ENCODE measurements around the gene DRD1.

DRD1 gene

GRCh38 chr5:175444060-175444904 lies at the start of gene DRD1:
Gene DRD1, minus strand, starts transcription at chr5:175444182. Its CDS starts 1,083 bp downstream, at chr5:175443099.
- peak; percentile 21 for DNase-seq

GRCh38 chr5:175493726-175494125 lies 49.7 kb upstream of the DRD1 start:
- DNase-seq = no peak

- DNase-seq = no peak
Measured at GRCh38 chr5:175493260-175493659, 49.3 kb upstream of the DRD1 start.

- no peak for DNase-seq
Measured at GRCh38 chr5:175491223-175491622, 47.2 kb upstream of the DRD1 start.

DNA sequence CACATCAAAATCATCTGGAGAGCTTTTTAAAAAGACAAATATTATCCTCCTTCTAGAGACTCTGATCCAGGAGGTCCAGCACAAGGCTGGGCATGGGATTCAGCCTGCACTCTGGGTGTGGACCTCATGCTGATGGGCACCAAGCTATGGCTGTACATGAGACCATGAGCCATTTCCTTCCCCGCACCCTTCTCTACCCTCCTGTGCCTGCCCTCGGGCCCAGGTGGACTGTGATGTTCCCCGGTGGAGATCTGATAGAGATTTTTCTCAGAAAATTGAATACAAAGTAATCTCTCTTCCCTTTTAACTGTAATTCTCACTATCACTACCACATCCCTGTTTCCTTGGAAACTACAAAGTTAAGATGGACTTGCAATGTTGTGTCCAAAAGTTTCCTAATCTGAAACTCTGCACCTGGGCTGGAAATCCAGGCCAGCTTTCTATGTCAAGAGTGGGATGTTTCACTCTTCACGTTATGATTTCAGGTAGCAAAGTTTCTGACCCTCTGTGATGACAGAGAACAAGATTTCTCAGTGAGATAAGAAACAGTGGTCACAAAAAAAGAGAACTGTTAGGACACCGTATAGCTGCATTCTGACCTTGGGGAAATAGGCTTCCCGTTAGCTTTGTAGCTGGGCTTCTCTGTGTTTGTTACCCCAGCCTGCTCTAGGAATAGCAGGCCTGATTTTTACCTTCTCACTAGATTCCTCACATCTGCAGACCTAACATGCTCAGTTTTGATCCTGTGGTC lies 45.9 kb upstream of the DRD1 start:
- no peak for DNase-seq

- DNase-seq = no peak
Measured at GRCh38 chr5:175487514-175488222, 43.7 kb upstream of the DRD1 start.

DNA sequence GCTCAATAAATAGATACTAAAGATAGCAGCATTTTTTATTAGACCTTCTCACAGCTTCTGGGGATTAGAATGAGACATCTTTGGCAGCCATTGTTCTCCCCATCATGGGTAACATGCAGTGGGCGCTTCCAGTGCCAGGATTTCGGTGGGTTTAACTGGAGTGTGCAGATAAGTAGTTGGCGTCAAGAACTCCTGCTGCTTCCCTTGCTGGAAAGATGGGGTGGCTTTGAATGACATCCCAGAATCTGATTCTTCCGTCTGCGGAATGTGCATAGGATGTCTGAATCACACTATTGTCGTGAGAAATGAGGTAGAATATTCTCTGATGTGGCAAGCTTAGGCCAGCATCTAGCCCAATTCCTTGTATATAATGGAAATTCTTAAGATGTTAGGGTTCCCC lies 41.6 kb upstream of the DRD1 start:
- no peak for DNase-seq

DNA sequence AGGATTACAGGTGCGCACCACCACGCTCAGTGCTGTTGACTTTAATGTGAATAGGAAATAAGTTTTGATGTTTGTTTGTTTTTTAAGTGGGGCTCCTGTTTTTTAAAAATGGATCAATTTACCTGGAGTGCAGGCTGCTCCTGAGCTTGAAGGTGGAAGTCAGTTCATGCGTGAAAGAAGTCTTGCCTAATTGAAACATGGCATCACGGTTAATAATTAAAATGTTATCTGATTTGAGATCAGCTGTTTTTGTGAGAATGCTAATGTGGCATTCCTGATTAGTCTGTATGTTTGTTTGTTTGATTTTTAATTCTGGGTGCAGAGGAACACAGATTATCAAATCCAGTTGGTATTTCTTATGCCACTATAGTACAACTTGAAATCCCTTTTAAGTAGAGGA lies 40.8 kb upstream of the DRD1 start:
- no peak for DNase-seq

DNA sequence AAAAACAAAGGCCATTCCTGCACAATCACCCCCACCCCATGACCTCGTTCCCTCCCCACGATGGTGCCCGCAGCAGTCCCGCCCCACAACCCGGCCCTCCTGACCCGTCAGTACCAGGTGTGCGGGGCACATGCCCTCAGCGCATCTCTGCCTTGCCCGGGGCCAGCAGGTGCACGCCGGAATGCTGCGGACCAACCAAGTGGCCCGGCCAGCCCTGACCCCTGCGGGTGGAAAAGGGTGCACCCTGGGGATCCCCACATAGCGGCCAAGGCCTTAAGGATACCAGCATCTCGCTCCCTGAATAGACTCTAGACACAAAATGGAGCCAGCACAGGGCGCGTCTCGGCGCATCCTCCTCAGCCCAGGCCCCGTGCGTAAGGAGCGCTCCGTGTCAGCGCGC lies 40.3 kb upstream of the DRD1 start:
- no peak for DNase-seq

DNA sequence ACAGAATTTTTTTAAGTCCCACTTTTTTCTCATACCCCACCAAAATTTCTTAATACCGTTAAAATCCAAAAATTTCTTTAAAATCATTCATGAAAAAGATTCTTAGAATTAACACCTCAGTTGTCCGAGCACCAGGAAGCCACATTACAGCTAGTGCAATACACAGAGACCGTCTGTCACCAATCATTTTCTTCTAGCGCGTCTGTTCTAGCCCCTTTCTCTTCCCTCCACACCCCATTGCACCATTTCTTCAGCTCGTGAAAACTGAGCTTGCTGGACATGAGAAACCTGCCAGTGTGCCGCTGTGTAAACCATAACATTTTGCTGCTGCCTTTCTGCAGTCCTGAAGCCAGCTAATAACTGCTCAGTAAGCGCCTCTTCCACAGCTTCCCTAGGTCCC lies 39.4 kb upstream of the DRD1 start:
- no peak for DNase-seq

DNA sequence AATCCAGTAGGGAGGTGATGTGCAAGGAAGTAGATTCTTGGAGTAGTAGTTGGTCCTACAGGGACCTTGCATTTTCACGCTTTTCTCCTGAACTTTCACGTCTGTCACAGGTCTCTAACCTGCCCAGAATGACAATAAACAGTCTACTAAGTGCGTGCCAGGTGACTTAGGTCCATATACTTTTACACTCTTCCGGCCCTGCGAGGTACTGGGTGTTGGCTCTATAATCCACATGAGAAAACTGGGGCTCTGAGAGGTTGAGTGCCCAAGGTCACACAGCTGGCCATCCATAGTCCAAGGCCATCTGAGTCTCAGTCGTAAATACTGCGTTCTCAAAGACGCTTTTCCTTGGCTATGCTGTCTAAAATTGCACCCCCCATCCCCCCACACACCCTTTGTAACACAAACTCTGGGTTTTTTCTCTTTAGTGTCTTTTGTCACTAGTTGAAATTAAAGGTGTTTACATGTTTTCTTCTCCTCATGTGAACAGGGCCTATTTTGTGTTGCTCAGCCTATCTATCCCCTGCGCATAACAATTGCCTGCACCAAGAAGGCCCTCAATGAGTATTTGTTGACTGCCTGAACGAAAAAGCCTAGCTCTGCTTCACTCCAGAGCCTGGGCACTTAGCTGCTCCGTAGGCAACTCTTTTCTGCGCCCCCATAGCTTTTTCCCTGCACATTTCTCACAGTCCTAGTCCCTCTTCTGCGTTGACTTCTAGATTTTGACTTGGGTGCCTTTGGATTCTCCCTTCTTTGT lies 35.3 kb upstream of the DRD1 start:
- no peak for DNase-seq

GRCh38 chr5:175478384-175479124 lies 34.6 kb upstream of the DRD1 start, which contains the start of gene SFXN1:
Gene SFXN1, plus strand, starts transcription at chr5:175478560. Its CDS starts 13,544 bp downstream, at chr5:175492104.
- DNase-seq = peak; percentile 75

GRCh38 chr5:175478008-175478383 lies 34.0 kb upstream of the DRD1 start:
- DNase-seq = no peak

- no peak for DNase-seq
Measured at GRCh38 chr5:175477440-175477839, 33.5 kb upstream of the DRD1 start.

GRCh38 chr5:175475248-175475647 lies 31.3 kb upstream of the DRD1 start:
- no peak for DNase-seq

GRCh38 chr5:175472378-175472777 lies 28.4 kb upstream of the DRD1 start:
- DNase-seq = no peak

GRCh38 chr5:175471628-175472027 lies 27.6 kb upstream of the DRD1 start:
- no peak for DNase-seq

GRCh38 chr5:175471196-175471595 lies 27.2 kb upstream of the DRD1 start:
- DNase-seq = no peak

DNA sequence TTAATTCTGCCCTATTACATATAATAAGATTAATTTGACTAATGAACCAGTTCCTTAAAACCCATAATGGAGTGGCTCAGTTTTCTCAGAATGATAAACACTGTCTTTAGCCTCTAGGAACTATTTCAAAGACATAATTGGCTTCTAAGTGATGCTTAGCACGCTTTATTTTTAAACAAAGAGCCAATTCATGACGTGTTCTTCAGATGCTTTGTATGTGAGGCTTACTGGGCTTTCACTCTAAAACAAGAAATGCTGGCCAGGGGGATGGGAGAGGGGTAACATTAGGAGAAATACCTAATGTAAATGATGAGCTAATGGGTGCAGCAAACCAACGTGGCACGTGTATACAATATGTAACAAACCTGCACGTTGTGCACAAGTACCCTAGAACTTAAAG lies 26.8 kb upstream of the DRD1 start:
- DNase-seq = no peak

DNA sequence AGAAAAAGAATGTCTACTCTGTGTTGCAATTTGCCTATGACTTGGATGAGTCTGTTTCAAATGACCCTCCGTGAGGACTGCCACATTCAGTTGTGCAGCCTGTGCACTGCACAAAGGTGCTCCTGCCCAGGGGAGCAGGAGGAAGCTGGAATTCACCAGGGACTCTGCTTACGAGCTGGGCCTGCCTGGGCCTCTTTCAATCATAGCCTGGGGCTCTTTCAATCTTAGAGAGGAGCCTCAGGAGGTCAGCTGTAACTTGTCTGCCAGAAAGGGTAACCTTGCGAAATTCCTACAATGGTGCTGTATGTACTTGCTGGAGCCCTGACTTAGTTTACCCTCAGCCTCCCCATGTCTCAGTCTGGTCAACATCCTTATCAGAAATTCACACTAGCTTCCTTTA lies 25.9 kb upstream of the DRD1 start:
- DNase-seq = no peak

GRCh38 chr5:175468892-175469291 lies 24.9 kb upstream of the DRD1 start:
- DNase-seq = no peak
